Glutamatergic neuron (in vitro differentiated cells): ENCODE measurements around the gene NES. TPM values are rescaled to one million over a fixed set of nuclear protein-coding genes. Genes with fewer than 3 reads are reported as not detected.
A peak's percentile ranks its signal among the peaks of the same experiment; 100 is the strongest.

ENCODE experiments used
- DNase-seq: peaks from one replicate; pipeline ENCODE4 v3.0.0; 2022
- H3K27ac Mint-ChIP-seq: one replicate; pipeline ENCODE4 v1.8.0; 2020; ENCODE audit warnings: mild to moderate bottlenecking, mixed read lengths, inconsistent platforms; ENCODE audit not compliant: unreplicated experiment
- H3K27me3 Mint-ChIP-seq: one replicate; pipeline ENCODE4 v1.8.0; 2020; ENCODE audit warnings: mild to moderate bottlenecking, moderate library complexity, mixed read lengths, inconsistent platforms; ENCODE audit not compliant: unreplicated experiment
- H3K36me3 Mint-ChIP-seq: one replicate; pipeline ENCODE4 v1.8.0; 2020; ENCODE audit warnings: mild to moderate bottlenecking, mixed read lengths, inconsistent platforms; ENCODE audit not compliant: unreplicated experiment
- H3K4me1 Mint-ChIP-seq: one replicate; pipeline ENCODE4 v1.8.0; 2020; ENCODE audit warnings: mild to moderate bottlenecking, low read depth, mixed read lengths, inconsistent platforms; ENCODE audit not compliant: unreplicated experiment
- H3K4me3 Mint-ChIP-seq: one replicate; pipeline ENCODE4 v1.8.0; 2020; ENCODE audit warnings: mild to moderate bottlenecking, mixed read lengths, inconsistent platforms; ENCODE audit not compliant: unreplicated experiment
- H3K9me3 Mint-ChIP-seq: one replicate; pipeline ENCODE4 v1.8.0; 2020; ENCODE audit warnings: mild to moderate bottlenecking, moderate library complexity, mixed read lengths, inconsistent platforms; ENCODE audit not compliant: unreplicated experiment
- total RNA-seq: library from RNA; stranded (reverse); fragmentation: NEBNext Ultra II Directional; extraction: Animal tissue kit (Norgen Biotek cat#: 25700); gene quantifications from one replicate; pipeline ENCODE4 v1.2.1, GENCODE V29; 2021; ENCODE audit not compliant: unreplicated experiment
- TF ChIP-seq, protein P1 (sequence below): fragments of 200-600 bp; sonication (generic); IDR thresholded peaks from one replicate; pipeline ENCODE4 v1.5.0; 2021; ENCODE audit not compliant: partially characterized antibody, unreplicated experiment

Gene NES
- total RNA-seq, 1 donor from 2014 or later = 375 TPM

DNA sequence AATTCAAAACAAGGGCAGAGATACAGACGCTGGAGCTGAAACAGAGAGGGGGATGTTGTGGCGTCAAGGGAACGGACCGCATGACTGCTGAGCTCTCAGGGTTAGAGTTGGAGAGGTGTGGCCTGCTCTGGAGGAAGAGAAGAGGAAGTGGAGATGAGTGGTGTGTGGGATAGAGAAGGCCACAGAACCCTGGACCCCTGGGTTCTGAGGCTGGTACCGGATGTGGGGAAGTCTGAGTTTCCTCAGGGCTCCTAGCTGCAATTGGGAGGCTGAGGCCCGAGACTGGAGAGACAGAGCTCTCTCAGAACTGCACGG is 33.5 kb downstream of the NES start:
- no peak overlapping the region for H3K27ac Mint-ChIP-seq
- H3K9me3 Mint-ChIP-seq = peaks cover 7% of the 10 kb centered on the region
- peak overlapping the region; percentile 3 for H3K4me3 Mint-ChIP-seq
- peaks cover 44% of the 10 kb centered on the region for H3K4me1 Mint-ChIP-seq
- DNase-seq = no peak
- H3K27me3 Mint-ChIP-seq = peaks cover 19% of the 10 kb centered on the region
- TF ChIP-seq, protein P1, sequence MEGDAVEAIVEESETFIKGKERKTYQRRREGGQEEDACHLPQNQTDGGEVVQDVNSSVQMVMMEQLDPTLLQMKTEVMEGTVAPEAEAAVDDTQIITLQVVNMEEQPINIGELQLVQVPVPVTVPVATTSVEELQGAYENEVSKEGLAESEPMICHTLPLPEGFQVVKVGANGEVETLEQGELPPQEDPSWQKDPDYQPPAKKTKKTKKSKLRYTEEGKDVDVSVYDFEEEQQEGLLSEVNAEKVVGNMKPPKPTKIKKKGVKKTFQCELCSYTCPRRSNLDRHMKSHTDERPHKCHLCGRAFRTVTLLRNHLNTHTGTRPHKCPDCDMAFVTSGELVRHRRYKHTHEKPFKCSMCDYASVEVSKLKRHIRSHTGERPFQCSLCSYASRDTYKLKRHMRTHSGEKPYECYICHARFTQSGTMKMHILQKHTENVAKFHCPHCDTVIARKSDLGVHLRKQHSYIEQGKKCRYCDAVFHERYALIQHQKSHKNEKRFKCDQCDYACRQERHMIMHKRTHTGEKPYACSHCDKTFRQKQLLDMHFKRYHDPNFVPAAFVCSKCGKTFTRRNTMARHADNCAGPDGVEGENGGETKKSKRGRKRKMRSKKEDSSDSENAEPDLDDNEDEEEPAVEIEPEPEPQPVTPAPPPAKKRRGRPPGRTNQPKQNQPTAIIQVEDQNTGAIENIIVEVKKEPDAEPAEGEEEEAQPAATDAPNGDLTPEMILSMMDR = no peak
- H3K36me3 Mint-ChIP-seq = peaks cover 5% of the 10 kb centered on the region

- H3K27ac Mint-ChIP-seq = no peak overlapping the region
- peaks cover 47% of the 10 kb centered on the region for H3K4me1 Mint-ChIP-seq
- H3K36me3 Mint-ChIP-seq = peaks cover 5% of the 10 kb centered on the region
- peaks cover 7% of the 10 kb centered on the region for H3K9me3 Mint-ChIP-seq
- TF ChIP-seq, protein P1 = no peak
- no peak for DNase-seq
- peak overlapping the region; percentile 79 for H3K4me3 Mint-ChIP-seq
- peaks cover 17% of the 10 kb centered on the region for H3K27me3 Mint-ChIP-seq
Measured at GRCh38 chr1:156643049-156643777, 34.0 kb downstream of the NES start.

DNA sequence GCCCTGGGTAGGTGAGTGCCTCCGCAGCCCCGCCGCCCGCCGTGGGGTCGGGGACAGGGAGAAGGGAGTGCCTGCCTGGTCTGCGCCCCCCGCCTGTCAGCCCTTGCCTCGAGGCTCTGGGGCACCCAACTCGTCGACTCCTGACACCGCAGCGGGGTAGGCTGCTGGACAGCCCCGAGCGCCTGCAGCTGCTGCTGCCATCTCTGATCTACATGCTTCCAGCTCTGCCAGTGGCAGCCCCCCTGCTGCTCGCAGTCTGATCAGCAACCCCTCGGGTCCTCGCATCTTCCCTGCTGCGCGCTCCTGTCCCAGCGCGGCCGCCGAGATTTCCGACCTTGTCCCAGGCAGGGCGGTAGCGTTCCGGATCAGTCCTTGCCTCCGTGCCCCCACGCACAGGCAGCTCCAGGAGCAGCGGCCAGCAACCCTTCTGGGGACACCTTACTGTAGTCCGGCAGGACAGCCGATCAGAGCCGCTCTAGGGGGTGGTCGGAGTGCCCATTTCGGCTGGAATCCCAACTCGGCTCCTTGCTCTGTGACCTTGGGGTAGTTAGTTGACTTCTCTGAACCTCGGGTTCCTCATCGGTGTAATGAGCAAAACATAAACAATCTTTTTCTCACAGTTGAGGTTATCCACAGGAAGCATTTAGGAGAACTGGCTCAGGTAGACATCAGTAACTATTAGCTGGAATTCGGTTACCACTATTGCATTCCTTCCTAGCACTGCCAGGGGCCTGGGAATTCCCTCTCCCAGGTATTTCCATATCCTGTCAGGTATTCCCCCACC is 34.8 kb downstream of the NES start:
- Mint-ChIP-seq H3K4me1 (peaks cover 43% of the 10 kb centered on the region), H3K36me3 (peaks cover 5% of the 10 kb centered on the region), H3K9me3 (peaks cover 7% of the 10 kb centered on the region), H3K4me3 (peak overlapping the region; percentile 79), H3K27me3 (peaks cover 17% of the 10 kb centered on the region), H3K27ac (no peak overlapping the region)
- DNase-seq = peak; percentile 44
- TF ChIP-seq, protein P1 = no peak

DNA sequence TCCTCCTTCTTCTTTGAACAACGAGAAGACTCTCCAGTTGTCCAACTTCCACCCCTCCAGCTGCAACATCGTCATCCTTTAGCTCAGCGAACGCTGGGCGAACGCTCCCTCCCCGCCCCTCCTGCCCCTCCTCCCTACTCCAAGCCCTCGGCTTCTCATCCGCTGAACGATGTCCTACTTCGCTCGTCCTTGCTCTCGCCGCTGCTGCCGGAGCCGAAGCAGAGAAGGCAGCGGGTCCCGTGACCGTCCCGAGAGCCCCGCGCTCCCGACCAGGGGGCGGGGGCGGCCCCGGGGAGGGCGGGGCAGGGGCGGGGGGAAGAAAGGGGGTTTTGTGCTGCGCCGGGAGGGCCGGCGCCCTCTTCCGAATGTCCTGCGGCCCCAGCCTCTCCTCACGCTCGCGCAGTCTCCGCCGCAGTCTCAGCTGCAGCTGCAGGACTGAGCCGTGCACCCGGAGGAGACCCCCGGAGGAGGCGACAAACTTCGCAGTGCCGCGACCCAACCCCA is 35.4 kb downstream of the NES start, which contains the start of gene BCAN:
Gene BCAN (plus strand): TSS at position 357 of the 504 bp plus-strand sequence. CDS start 3,938 bp downstream, outside the sequence.
- H3K36me3 Mint-ChIP-seq = peaks cover 5% of the 10 kb centered on the region
- TF ChIP-seq, protein P1 = no peak
- peaks cover 17% of the 10 kb centered on the region for H3K27me3 Mint-ChIP-seq
- H3K27ac Mint-ChIP-seq = peak within 1 kb of the TSS; percentile 25
- DNase-seq = peak; percentile 74
- peaks cover 7% of the 10 kb centered on the region for H3K9me3 Mint-ChIP-seq
- peaks cover 42% of the 10 kb centered on the region for H3K4me1 Mint-ChIP-seq
- peak within 1 kb of the TSS; percentile 85 for H3K4me3 Mint-ChIP-seq
